ENCODE results near the gene PRKACB.

Gene PRKACB

DNA sequence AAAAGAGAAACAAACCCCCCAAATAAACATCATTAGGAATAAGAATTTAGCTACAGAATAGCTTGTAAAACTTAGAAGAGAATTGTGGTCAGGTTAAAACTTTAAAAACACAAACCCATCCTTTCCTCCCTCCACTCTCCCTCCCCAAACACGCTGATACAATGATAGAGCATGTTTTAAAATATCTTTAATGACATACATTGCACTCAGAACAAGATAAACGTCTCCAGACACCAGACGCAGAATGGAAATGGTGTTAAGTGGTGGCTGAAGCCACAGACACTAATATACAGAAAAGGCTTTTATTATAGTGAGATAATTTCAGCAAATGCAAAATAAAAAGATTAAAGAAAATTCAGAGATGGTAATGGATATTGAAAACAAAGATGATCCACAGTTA is 98.6 kb downstream of the PRKACB start:
- Histone ChIP-seq H3K27me3 (ENCODE audit: control insufficient read depth, insufficient read depth, low read length) (no peaks in the 10 kb centered on the region), H3K9ac (ENCODE audit: low read length) (no peak overlapping the region), H3K9me3 (ENCODE audit: control insufficient read depth, low read length) (no peaks in the 10 kb centered on the region), H3K4me3 (ENCODE audit: low read length) (no peak overlapping the region), H3K4me1 (ENCODE audit: control insufficient read depth, insufficient read depth, low read length) (peaks cover 6% of the 10 kb centered on the region), H3K36me3 (ENCODE audit: control insufficient read depth, insufficient read depth, low read length) (no peaks in the 10 kb centered on the region)

DNA sequence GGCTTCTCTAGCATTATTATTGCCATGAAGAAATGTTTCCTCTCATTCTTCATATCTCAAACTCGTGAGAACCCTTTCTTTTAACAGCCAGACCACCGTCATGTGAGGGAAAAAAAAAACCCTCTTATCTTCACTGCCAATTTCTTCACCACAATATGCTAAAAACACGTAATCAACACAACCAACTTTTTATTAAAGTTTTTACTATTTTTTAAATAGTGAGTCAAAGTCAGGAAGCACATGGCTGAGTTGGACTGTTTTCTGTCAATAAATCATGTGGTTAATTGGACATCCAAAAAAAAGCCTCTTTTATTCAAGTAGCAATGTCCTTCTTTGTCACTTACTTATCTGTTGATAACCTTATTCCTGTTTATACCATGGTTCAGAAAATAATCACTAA is 101.5 kb downstream of the PRKACB start:
- Histone ChIP-seq H3K9me3 (ENCODE audit: control insufficient read depth, low read length) (no peaks in the 10 kb centered on the region), H3K4me3 (ENCODE audit: low read length) (no peak overlapping the region), H3K4me1 (ENCODE audit: control insufficient read depth, insufficient read depth, low read length) (peaks cover 6% of the 10 kb centered on the region), H3K9ac (ENCODE audit: low read length) (no peak overlapping the region), H3K27me3 (ENCODE audit: control insufficient read depth, insufficient read depth, low read length) (no peaks in the 10 kb centered on the region), H3K36me3 (ENCODE audit: control insufficient read depth, insufficient read depth, low read length) (no peaks in the 10 kb centered on the region)

GRCh38 chr1:84246213-84246612 is 102.1 kb downstream of the PRKACB start:
- peak overlapping the region; percentile 33 for H3K9ac ChIP-seq (ENCODE audit: low read length)
- H3K4me1 ChIP-seq (ENCODE audit: control insufficient read depth, insufficient read depth, low read length), result peaks cover 6% of the 10 kb centered on the region
- no peak overlapping the region for H3K4me3 ChIP-seq (ENCODE audit: low read length)
- H3K36me3 ChIP-seq (ENCODE audit: control insufficient read depth, insufficient read depth, low read length), result no peaks in the 10 kb centered on the region
- no peaks in the 10 kb centered on the region for H3K27me3 ChIP-seq (ENCODE audit: control insufficient read depth, insufficient read depth, low read length)
- H3K9me3 ChIP-seq (ENCODE audit: control insufficient read depth, low read length), result no peaks in the 10 kb centered on the region

DNA sequence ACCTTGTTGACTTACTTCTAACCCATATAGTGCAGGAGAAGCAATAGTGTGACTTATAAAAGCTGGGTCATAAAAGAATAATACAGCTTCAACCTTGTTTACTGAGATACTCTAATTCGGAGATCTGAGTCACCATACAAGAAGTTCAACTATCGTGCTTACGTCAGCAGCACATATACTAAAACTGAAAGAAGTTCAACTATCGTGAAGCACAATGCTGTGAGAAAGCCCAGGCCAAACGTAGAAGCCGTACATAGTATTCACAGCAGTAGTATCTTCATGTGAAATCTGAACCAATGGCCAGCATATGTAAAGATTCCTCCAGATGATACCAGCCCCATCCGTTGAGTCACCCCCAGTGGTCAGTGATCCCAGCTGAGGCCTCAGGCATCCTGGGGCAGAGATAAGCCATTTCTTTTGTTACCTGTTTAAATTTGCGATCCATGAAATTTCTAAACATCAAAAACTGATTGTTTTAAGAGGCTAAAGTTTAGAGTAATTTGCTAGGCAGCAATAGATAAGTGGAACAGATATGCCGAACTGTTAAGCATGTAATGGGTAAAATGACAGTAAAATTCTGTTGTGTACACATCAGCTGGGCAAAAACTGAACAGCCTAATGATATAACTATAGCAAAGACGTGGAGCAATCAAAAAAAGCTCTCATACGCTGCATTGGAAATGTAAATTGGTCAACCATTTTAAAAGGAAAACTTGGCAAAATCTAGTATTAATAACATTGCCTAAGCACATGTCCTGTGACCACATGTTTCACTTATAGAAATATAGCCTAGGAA is 103.6 kb downstream of the PRKACB start:
- H3K9ac ChIP-seq (ENCODE audit: low read length), result no peak overlapping the region
- peaks cover 6% of the 10 kb centered on the region for H3K4me1 ChIP-seq (ENCODE audit: control insufficient read depth, insufficient read depth, low read length)
- no peaks in the 10 kb centered on the region for H3K9me3 ChIP-seq (ENCODE audit: control insufficient read depth, low read length)
- no peak overlapping the region for H3K4me3 ChIP-seq (ENCODE audit: low read length)
- H3K36me3 ChIP-seq (ENCODE audit: control insufficient read depth, insufficient read depth, low read length), result no peaks in the 10 kb centered on the region
- H3K27me3 ChIP-seq (ENCODE audit: control insufficient read depth, insufficient read depth, low read length), result no peaks in the 10 kb centered on the region

GRCh38 chr1:84250668-84251067 is 106.6 kb downstream of the PRKACB start:
- no peak overlapping the region for H3K9ac ChIP-seq (ENCODE audit: low read length)
- no peak overlapping the region for H3K4me3 ChIP-seq (ENCODE audit: low read length)
- no peaks in the 10 kb centered on the region for H3K36me3 ChIP-seq (ENCODE audit: control insufficient read depth, insufficient read depth, low read length)
- H3K27me3 ChIP-seq (ENCODE audit: control insufficient read depth, insufficient read depth, low read length), result no peaks in the 10 kb centered on the region
- H3K4me1 ChIP-seq (ENCODE audit: control insufficient read depth, insufficient read depth, low read length), result peaks cover 28% of the 10 kb centered on the region
- no peaks in the 10 kb centered on the region for H3K9me3 ChIP-seq (ENCODE audit: control insufficient read depth, low read length)

- Histone ChIP-seq H3K9me3 (ENCODE audit: control insufficient read depth, low read length) (no peaks in the 10 kb centered on the region), H3K27me3 (ENCODE audit: control insufficient read depth, insufficient read depth, low read length) (no peaks in the 10 kb centered on the region), H3K4me3 (ENCODE audit: low read length) (no peak overlapping the region), H3K4me1 (ENCODE audit: control insufficient read depth, insufficient read depth, low read length) (peaks cover 29% of the 10 kb centered on the region), H3K36me3 (ENCODE audit: control insufficient read depth, insufficient read depth, low read length) (no peaks in the 10 kb centered on the region), H3K9ac (ENCODE audit: low read length) (no peak overlapping the region)
These were observed 109.0 kb downstream of the PRKACB start for GRCh38 chr1:84253036-84253435.

- peaks cover 29% of the 10 kb centered on the region for H3K4me1 ChIP-seq (ENCODE audit: control insufficient read depth, insufficient read depth, low read length)
- H3K9me3 ChIP-seq (ENCODE audit: control insufficient read depth, low read length), result no peaks in the 10 kb centered on the region
- H3K4me3 ChIP-seq (ENCODE audit: low read length), result no peak overlapping the region
- no peak overlapping the region for H3K9ac ChIP-seq (ENCODE audit: low read length)
- no peaks in the 10 kb centered on the region for H3K36me3 ChIP-seq (ENCODE audit: control insufficient read depth, insufficient read depth, low read length)
- H3K27me3 ChIP-seq (ENCODE audit: control insufficient read depth, insufficient read depth, low read length), result no peaks in the 10 kb centered on the region
These were observed 109.8 kb downstream of the PRKACB start for GRCh38 chr1:84253891-84254290.

DNA sequence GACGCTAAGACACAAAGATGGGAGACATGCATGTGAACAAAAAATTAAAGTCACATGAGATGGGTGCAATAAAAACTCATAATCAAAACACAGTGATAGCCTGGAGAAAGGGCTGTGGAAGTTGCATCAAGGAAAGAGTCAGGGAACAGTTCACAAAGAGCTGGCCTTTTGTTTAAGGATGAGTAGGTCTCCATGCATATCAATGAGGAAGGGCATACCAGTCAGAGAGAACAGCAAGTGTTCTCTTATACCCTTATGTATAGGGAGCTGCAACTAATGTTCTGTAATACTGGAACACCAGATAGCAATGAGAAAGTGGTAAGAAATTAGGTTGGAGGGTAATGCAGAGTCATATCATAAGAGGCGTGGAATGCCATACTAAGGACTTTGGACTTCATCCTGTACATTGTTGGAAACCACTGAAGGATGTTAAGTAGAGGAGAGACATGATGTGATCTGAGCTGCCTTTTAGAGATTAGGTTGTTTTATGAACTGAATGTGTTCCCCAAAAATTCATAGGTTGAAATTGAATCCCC is 110.7 kb downstream of the PRKACB start:
- Histone ChIP-seq H3K9me3 (ENCODE audit: control insufficient read depth, low read length) (no peaks in the 10 kb centered on the region), H3K4me3 (ENCODE audit: low read length) (no peak overlapping the region), H3K27me3 (ENCODE audit: control insufficient read depth, insufficient read depth, low read length) (no peaks in the 10 kb centered on the region), H3K9ac (ENCODE audit: low read length) (no peak overlapping the region), H3K4me1 (ENCODE audit: control insufficient read depth, insufficient read depth, low read length) (peaks cover 32% of the 10 kb centered on the region), H3K36me3 (ENCODE audit: control insufficient read depth, insufficient read depth, low read length) (no peaks in the 10 kb centered on the region)

- H3K9ac ChIP-seq (ENCODE audit: low read length), result no peak overlapping the region
- no peaks in the 10 kb centered on the region for H3K27me3 ChIP-seq (ENCODE audit: control insufficient read depth, insufficient read depth, low read length)
- no peaks in the 10 kb centered on the region for H3K36me3 ChIP-seq (ENCODE audit: control insufficient read depth, insufficient read depth, low read length)
- H3K9me3 ChIP-seq (ENCODE audit: control insufficient read depth, low read length), result no peaks in the 10 kb centered on the region
- peaks cover 39% of the 10 kb centered on the region for H3K4me1 ChIP-seq (ENCODE audit: control insufficient read depth, insufficient read depth, low read length)
- H3K4me3 ChIP-seq (ENCODE audit: low read length), result no peak overlapping the region
These were observed 111.5 kb downstream of the PRKACB start for GRCh38 chr1:84255582-84255981.

GRCh38 chr1:84257617-84258016 is 113.5 kb downstream of the PRKACB start:
- no peaks in the 10 kb centered on the region for H3K36me3 ChIP-seq (ENCODE audit: control insufficient read depth, insufficient read depth, low read length)
- H3K4me3 ChIP-seq (ENCODE audit: low read length), result no peak overlapping the region
- H3K9ac ChIP-seq (ENCODE audit: low read length), result no peak overlapping the region
- H3K9me3 ChIP-seq (ENCODE audit: control insufficient read depth, low read length), result no peaks in the 10 kb centered on the region
- H3K4me1 ChIP-seq (ENCODE audit: control insufficient read depth, insufficient read depth, low read length), result peaks cover 48% of the 10 kb centered on the region
- no peaks in the 10 kb centered on the region for H3K27me3 ChIP-seq (ENCODE audit: control insufficient read depth, insufficient read depth, low read length)

- H3K4me1 ChIP-seq (ENCODE audit: control insufficient read depth, insufficient read depth, low read length), result peaks cover 40% of the 10 kb centered on the region
- no peak overlapping the region for H3K4me3 ChIP-seq (ENCODE audit: low read length)
These were observed 115.3 kb downstream of the PRKACB start for GRCh38 chr1:84259376-84259775.

DNA sequence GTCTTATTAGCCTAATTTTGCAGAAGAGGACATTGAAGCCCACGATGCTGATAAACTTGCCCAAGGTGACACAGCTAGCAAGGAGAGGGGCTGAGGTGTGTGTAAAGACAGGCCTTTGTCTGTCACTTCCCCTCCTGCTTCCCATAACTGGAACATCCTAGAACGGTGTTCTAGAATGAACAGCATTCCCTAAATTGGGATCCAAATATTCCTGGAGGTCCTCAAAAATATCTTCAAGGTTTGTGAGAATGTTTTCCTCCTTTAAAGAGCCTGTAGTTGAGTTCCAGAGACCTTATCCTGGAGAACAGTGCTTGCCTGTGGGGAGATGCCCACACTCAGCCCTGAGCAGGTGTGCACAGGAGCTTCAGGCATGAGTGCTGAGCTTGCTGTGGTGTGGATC is 115.9 kb downstream of the PRKACB start:
- Histone ChIP-seq H3K4me3 (ENCODE audit: low read length) (no peak overlapping the region), H3K36me3 (ENCODE audit: control insufficient read depth, insufficient read depth, low read length) (no peaks in the 10 kb centered on the region), H3K9ac (ENCODE audit: low read length) (no peak overlapping the region), H3K27me3 (ENCODE audit: control insufficient read depth, insufficient read depth, low read length) (no peaks in the 10 kb centered on the region), H3K4me1 (ENCODE audit: control insufficient read depth, insufficient read depth, low read length) (peaks cover 33% of the 10 kb centered on the region), H3K9me3 (ENCODE audit: control insufficient read depth, low read length) (no peaks in the 10 kb centered on the region)

More at GRCh38 chr1:84259376-84259775, 115.3 kb downstream of the PRKACB start:
- Histone ChIP-seq H3K27me3 (ENCODE audit: control insufficient read depth, insufficient read depth, low read length) (no peaks in the 10 kb centered on the region), H3K9ac (ENCODE audit: low read length) (no peak overlapping the region), H3K36me3 (ENCODE audit: control insufficient read depth, insufficient read depth, low read length) (no peaks in the 10 kb centered on the region), H3K9me3 (ENCODE audit: control insufficient read depth, low read length) (no peaks in the 10 kb centered on the region)
